ENCODE measurements around the gene INSRR.
A peak's percentile ranks its signal among the peaks of the same experiment; 100 is the strongest.

The INSRR gene

GRCh38 chr1:156874142-156874541 is 15.2 kb upstream of the INSRR start:
- H3K9ac ChIP-seq (ENCODE audit: low read depth, low read length): no peak overlapping the region

DNA sequence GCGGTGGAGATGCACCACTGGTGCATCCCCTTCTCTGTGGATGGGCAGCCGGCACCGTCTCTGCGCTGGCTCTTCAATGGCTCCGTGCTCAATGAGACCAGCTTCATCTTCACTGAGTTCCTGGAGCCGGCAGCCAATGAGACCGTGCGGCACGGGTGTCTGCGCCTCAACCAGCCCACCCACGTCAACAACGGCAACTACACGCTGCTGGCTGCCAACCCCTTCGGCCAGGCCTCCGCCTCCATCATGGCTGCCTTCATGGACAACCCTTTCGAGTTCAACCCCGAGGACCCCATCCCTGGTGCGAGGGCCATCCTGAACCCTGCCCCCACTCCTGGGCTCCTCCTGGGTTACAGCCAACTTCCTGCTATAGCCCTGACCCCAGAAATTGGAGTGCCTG is 14.7 kb upstream of the INSRR start:
- Histone ChIP-seq H3K4me1 (ENCODE audit: insufficient read depth, low read length) (peaks cover 3% of the 10 kb centered on the region; the same call in 1 of the 2 replicates), H3K9ac (ENCODE audit: low read depth, low read length) (no peak overlapping the region), H3K36me3 (ENCODE audit: insufficient read depth, low read length) (no peaks in the 10 kb centered on the region), H3K9me3 (ENCODE audit: control insufficient read depth, insufficient read depth, low read length) (no peaks in the 10 kb centered on the region)

More at GRCh38 chr1:156874142-156874541, 15.2 kb upstream of the INSRR start:
- H3K36me3 ChIP-seq (ENCODE audit: insufficient read depth, low read length): no peaks in the 10 kb centered on the region
- no peaks in the 10 kb centered on the region for H3K9me3 ChIP-seq (ENCODE audit: control insufficient read depth, insufficient read depth, low read length)
- peaks cover 3% of the 10 kb centered on the region; the same call in 1 of the 2 replicates for H3K4me1 ChIP-seq (ENCODE audit: insufficient read depth, low read length)

DNA sequence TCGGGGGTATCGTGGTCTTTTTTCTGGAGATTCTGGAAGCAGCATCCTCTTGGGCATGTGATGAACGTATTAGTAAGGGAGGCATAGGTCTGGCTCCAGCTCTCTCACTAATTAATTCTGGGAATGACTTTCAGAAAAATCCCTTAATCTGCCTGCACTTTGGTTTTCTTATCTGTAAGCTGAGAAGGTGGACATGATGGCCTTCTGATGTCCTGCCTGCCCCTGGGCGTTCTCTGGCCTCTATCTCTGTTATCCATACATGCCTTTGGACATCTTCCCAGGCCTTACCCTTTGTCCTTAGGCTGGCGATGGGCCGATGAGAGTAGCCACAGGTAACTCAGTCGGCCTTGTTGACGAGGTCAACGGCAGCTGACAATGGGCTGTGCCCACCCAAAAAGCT is 10.5 kb upstream of the INSRR start:
- Histone ChIP-seq H3K36me3 (ENCODE audit: insufficient read depth, low read length) (no peaks in the 10 kb centered on the region), H3K9ac (ENCODE audit: low read depth, low read length) (no peak overlapping the region), H3K4me1 (ENCODE audit: insufficient read depth, low read length) (peaks cover 13% of the 10 kb centered on the region; the same call in 1 of the 2 replicates), H3K9me3 (ENCODE audit: control insufficient read depth, insufficient read depth, low read length) (no peaks in the 10 kb centered on the region)

DNA sequence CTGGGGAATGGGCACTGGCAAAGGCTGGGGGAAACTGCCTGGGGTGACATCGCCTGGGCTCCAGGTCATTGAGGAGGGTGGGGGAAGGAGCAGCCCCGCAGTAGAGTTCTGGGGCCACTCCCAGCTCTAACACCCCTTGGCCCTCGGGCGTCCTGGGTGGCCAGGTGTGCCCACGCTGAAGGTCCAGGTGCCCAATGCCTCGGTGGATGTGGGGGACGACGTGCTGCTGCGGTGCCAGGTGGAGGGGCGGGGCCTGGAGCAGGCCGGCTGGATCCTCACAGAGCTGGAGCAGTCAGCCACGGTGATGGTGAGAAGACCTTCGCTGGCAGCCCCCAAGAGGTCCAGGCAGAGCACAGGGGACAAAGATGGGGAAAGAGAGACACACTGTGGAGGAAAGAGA is 9.4 kb upstream of the INSRR start:
- Histone ChIP-seq H3K9me3 (ENCODE audit: control insufficient read depth, insufficient read depth, low read length) (no peaks in the 10 kb centered on the region), H3K4me1 (ENCODE audit: insufficient read depth, low read length) (peaks cover 13% of the 10 kb centered on the region; the same call in 1 of the 2 replicates), H3K36me3 (ENCODE audit: insufficient read depth, low read length) (no peaks in the 10 kb centered on the region), H3K9ac (ENCODE audit: low read depth, low read length) (no peak overlapping the region)

DNA sequence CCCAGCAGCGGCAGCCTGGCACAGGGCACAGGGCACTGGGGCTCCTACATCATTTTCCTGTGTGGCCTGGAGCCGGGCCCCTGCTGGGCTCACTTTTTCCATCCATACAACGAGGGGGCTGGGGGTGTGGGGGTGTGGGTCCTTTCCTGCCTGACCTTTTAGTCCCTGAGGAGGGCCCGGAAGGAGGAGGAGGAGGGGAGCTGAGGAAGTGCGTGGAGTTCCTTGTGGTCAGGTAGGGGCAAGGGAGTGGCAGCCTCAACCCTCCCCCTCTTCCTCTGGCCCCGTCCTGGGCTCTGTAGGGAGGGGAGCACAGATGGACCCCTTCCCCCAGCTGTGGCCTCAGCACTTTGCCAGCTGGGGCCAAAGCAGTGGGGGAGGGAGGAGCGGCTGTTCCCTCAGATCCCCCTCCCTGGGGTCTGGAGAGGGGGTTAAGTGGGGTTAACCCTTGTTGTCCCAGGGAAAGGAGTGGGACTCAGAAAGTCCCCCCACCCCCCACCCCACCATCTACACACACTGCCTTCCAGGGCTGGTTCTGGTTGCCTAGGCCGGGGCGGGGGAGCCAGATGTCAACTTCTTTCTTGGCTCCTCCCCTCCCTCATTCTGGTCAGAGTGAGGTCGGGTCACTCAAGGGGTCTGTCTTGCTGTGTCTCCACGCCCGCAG is 7.5 kb upstream of the INSRR start:
- no peak overlapping the region for H3K9ac ChIP-seq (ENCODE audit: low read depth, low read length)
- no peaks in the 10 kb centered on the region for H3K9me3 ChIP-seq (ENCODE audit: control insufficient read depth, insufficient read depth, low read length)
- H3K36me3 ChIP-seq (ENCODE audit: insufficient read depth, low read length): no peaks in the 10 kb centered on the region
- peaks cover 13% of the 10 kb centered on the region; the same call in 1 of the 2 replicates for H3K4me1 ChIP-seq (ENCODE audit: insufficient read depth, low read length)

GRCh38 chr1:156865865-156866248 is 6.9 kb upstream of the INSRR start:
- Histone ChIP-seq H3K36me3 (ENCODE audit: insufficient read depth, low read length) (no peaks in the 10 kb centered on the region), H3K4me1 (ENCODE audit: insufficient read depth, low read length) (peaks cover 13% of the 10 kb centered on the region; the same call in 1 of the 2 replicates), H3K9ac (ENCODE audit: low read depth, low read length) (no peak overlapping the region), H3K9me3 (ENCODE audit: control insufficient read depth, insufficient read depth, low read length) (no peaks in the 10 kb centered on the region)

- Histone ChIP-seq H3K9ac (ENCODE audit: low read depth, low read length) (no peak overlapping the region), H3K36me3 (ENCODE audit: insufficient read depth, low read length) (no peaks in the 10 kb centered on the region), H3K9me3 (ENCODE audit: control insufficient read depth, insufficient read depth, low read length) (no peaks in the 10 kb centered on the region), H3K4me1 (ENCODE audit: insufficient read depth, low read length) (peaks cover 13% of the 10 kb centered on the region; the same call in 1 of the 2 replicates)
Measured at GRCh38 chr1:156865258-156865657, 6.3 kb upstream of the INSRR start.

- no peaks in the 10 kb centered on the region for H3K9me3 ChIP-seq (ENCODE audit: control insufficient read depth, insufficient read depth, low read length)
- H3K9ac ChIP-seq (ENCODE audit: low read depth, low read length): no peak overlapping the region
- H3K4me1 ChIP-seq (ENCODE audit: insufficient read depth, low read length): peaks cover 13% of the 10 kb centered on the region; the same call in 1 of the 2 replicates
Measured at GRCh38 chr1:156864796-156865195, 5.9 kb upstream of the INSRR start.

GRCh38 chr1:156863631-156864030 is 4.7 kb upstream of the INSRR start:
- Histone ChIP-seq H3K9me3 (ENCODE audit: control insufficient read depth, insufficient read depth, low read length) (no peaks in the 10 kb centered on the region), H3K36me3 (ENCODE audit: insufficient read depth, low read length) (no peaks in the 10 kb centered on the region), H3K9ac (ENCODE audit: low read depth, low read length) (no peak overlapping the region), H3K4me1 (ENCODE audit: insufficient read depth, low read length) (peaks cover 13% of the 10 kb centered on the region; the same call in 1 of the 2 replicates)

More at GRCh38 chr1:156864796-156865195, 5.9 kb upstream of the INSRR start:
- no peaks in the 10 kb centered on the region for H3K36me3 ChIP-seq (ENCODE audit: insufficient read depth, low read length)

- H3K9me3 ChIP-seq (ENCODE audit: control insufficient read depth, insufficient read depth, low read length): no peaks in the 10 kb centered on the region
- no peaks in the 10 kb centered on the region for H3K36me3 ChIP-seq (ENCODE audit: insufficient read depth, low read length)
- peaks cover 13% of the 10 kb centered on the region; the same call in 1 of the 2 replicates for H3K4me1 ChIP-seq (ENCODE audit: insufficient read depth, low read length)
- H3K9ac ChIP-seq (ENCODE audit: low read depth, low read length): no peak overlapping the region
Measured at GRCh38 chr1:156862997-156863599, 4.2 kb upstream of the INSRR start.

- H3K9ac ChIP-seq (ENCODE audit: low read depth, low read length): no peak overlapping the region
- no peaks in the 10 kb centered on the region for H3K36me3 ChIP-seq (ENCODE audit: insufficient read depth, low read length)
- no peaks in the 10 kb centered on the region for H3K9me3 ChIP-seq (ENCODE audit: control insufficient read depth, insufficient read depth, low read length)
- peaks cover 13% of the 10 kb centered on the region; the same call in 1 of the 2 replicates for H3K4me1 ChIP-seq (ENCODE audit: insufficient read depth, low read length)
Measured at GRCh38 chr1:156862584-156862983, 3.7 kb upstream of the INSRR start.

DNA sequence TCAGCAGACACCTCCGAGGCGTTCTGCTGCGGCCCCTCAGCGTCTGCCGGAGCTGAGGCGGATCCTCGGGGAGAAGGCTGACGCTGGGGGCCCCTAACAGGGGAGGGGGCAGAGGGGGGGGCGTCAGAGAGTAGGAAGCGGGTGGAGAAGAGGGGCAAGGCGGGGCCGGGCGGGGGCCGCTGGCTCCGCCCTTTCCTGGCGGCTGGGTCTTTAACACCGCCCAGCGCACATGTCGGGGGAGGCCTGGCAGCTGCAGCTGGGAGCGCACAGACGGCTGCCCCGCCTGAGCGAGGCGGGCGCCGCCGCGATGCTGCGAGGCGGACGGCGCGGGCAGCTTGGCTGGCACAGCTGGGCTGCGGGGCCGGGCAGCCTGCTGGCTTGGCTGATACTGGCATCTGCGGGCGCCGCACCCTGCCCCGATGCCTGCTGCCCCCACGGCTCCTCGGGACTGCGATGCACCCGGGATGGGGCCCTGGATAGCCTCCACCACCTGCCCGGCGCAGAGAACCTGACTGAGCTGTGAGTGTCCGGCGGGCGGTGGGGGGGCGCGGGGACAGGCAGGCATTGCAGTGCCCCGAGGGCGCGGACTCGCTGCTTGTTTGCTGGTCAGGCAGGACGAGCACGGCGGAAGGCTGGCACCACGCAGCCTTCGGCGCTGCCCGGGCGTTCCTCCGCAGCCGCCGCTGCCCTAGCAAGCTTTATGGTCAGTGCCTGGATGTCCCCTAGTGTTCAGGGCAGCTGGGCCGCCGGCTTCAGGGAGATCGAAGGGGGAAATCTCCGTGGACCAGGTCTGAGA is 1.9 kb upstream of the INSRR start, which contains the start of gene NTRK1:
Gene NTRK1 (plus strand): TSS at position 238 of the 796 bp plus-strand sequence. CDS start 70 bp downstream, at position 308.
- Histone ChIP-seq H3K9ac (ENCODE audit: low read depth, low read length) (peak within 1 kb of the TSS; percentile 38; the same call in 1 of the 2 replicates), H3K9me3 (ENCODE audit: control insufficient read depth, insufficient read depth, low read length) (no peaks in the 10 kb centered on the region), H3K4me1 (ENCODE audit: insufficient read depth, low read length) (0 out of 2 replicates have a peak, but pooled peaks cover under 1% of the 10 kb centered on the region), H3K36me3 (ENCODE audit: insufficient read depth, low read length) (no peaks in the 10 kb centered on the region)

GRCh38 chr1:156860113-156860627 is 1.3 kb upstream of the INSRR start:
- H3K9ac ChIP-seq (ENCODE audit: low read depth, low read length): peak overlapping the region; percentile 38; the same call in 1 of the 2 replicates
- H3K36me3 ChIP-seq (ENCODE audit: insufficient read depth, low read length): no peaks in the 10 kb centered on the region
- no peaks in the 10 kb centered on the region for H3K9me3 ChIP-seq (ENCODE audit: control insufficient read depth, insufficient read depth, low read length)
- H3K4me1 ChIP-seq (ENCODE audit: insufficient read depth, low read length): no peaks in the 10 kb centered on the region

- Histone ChIP-seq H3K9me3 (ENCODE audit: control insufficient read depth, insufficient read depth, low read length) (no peaks in the 10 kb centered on the region), H3K4me1 (ENCODE audit: insufficient read depth, low read length) (no peaks in the 10 kb centered on the region), H3K9ac (ENCODE audit: low read depth, low read length) (peak overlapping the region; percentile 38; the same call in 1 of the 2 replicates), H3K36me3 (ENCODE audit: insufficient read depth, low read length) (no peaks in the 10 kb centered on the region)
Measured at GRCh38 chr1:156859523-156860112, 701 bp upstream of the INSRR start.
